Pancreas (tissue), 10 donors: ENCODE results near the gene LYAR. TPM values are rescaled to one million over a fixed set of nuclear protein-coding genes. Genes with fewer than 3 reads are reported as not detected.
"Not testable (repeated sequence)": the region's sequence is repeated elsewhere in the genome, so short reads cannot be mapped to it uniquely, and the experiment has no call there.

Experiments used
- ATAC-seq, 4 donors: fragments of 200-7000 bp; cut with Tn5 transposase; one replicate each; pipeline versions ENCODE4 v1.8.0 to v1.9.1; 2020; ENCODE audit warnings: mild to moderate bottlenecking in 4 of 4, moderate library complexity in 4 of 4
- DNase-seq, 6 donors: peaks; one replicate each; pipeline ENCODE4 v3.0.0-alpha.2; 2020
- FAIRE-seq: peaks from 2 replicates; lab custom pipeline; 2012; peaks lifted over from hg19 to GRCh38; lab: Jason Lieb, UNC
- H3K27ac ChIP-seq, 4 donors: fragments of 200-600 bp; sonication (generic); 1 replicate in 3 of 4; 2 replicates in 1 of 4; pipeline versions ENCODE4 v1.5.0 to v1.8.0; 2020
- H3K27me3 ChIP-seq, 4 donors: fragments of 200-600 bp; one replicate each; pipeline ENCODE4 v1.8.0; 2021
- H3K36me3 ChIP-seq, 3 donors: fragments of 200-600 bp; sonication (generic) in 1 of 3; one replicate each; pipeline versions ENCODE4 v1.5.0 to v1.8.0; 2020 to 2021
- H3K4me1 ChIP-seq, 3 donors: fragments of 200-600 bp; one replicate each; pipeline ENCODE4 v1.8.0; 2021
- H3K4me3 ChIP-seq, 4 donors: fragments of 200-600 bp; sonication (generic) in 2 of 4; one replicate each; pipeline versions ENCODE4 v1.5.0 to v1.8.0; 2020 to 2021
- H3K9me3 ChIP-seq, 4 donors: fragments of 200-600 bp; one replicate each; pipeline ENCODE4 v1.8.0; 2021
- CTCF ChIP-seq, 4 donors: fragments of 200-600 bp; sonication (generic) in 3 of 4; IDR thresholded peaks; one replicate each; pipeline versions ENCODE4 v1.5.0 to v1.8.0; 2021; ENCODE audit warnings: antibody characterized with exemption in 4 of 4
- WGBS, 2 donors: extraction: QIAGEN DNeasy Blood & Tissue Kit; methylation state at CpG; one replicate each; pipeline ENCODE4 v1.1.7; 2013; 5-methylcytosine and 5-hydroxymethylcytosine counted together
- intact Hi-C, 3 donors: fragments of 100-400 bp; cut with DNase I; formaldehyde crosslinking; loops; one replicate each; pipeline versions ENCODE4 v1.11.1 to v1.14.2; 2022
- polyA plus RNA-seq, 2 donors: library from polyadenylated mRNA; stranded (reverse); fragments of 200-250 nt; gene quantifications; one replicate each; pipeline ENCODE4 v1.2.3, GENCODE V29; 2013
- total RNA-seq, 6 donors: library from RNA; stranded (reverse); fragmentation: NEBNext Ultra II Directional in 4 of 6; extraction: Animal tissue kit (Norgen Biotek cat#: 25700) in 4 of 6; gene quantifications; one replicate each; pipeline versions ENCODE4 v1.2.1 to v1.2.4, GENCODE V29; 2021 to 2023
- donor health status: healthy with polysubstance abuse.
- donor health status: DM: no; HTN: no; CAD: no; lungs with moderate emphysema.
- donor health status: DM: no; HTN: no; CAD: no.
- donor health status: control.
- donor health status: control.
- donor health status: Bipolar disorder and iron deficiency.
- donor health status: DM: yes; HTN: yes; CAD: no.
- donor health status: DM: no; HTN: no; CAD: no.
- donor health status: DM: no; HTN: no; CAD: no.
- donor health status: DM: yes; HTN: yes; CAD: no.

Gene LYAR
- total and polyA plus RNA-seq, 8 donors = 1.5 to 6.6 (median 4.1) TPM

DNA sequence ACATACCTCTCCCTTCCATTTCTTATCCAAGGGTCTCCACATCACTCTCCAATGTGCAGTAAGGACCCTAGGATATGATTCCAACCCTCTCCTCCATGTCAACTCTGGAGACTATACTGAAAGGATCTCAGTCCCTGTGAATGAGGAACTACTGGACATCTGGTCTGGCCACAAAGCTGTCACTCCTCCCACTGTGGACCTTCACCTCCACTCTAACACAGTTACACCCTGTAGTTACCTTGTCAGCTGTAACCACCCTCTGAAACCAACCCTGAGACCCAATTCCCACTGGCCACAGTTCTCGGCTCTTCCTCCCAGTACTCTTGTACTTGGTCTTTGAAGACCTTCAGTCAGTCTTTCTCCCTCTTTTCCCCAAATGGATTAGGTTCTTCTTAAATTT is 44.8 kb downstream of the LYAR start:
- ATAC-seq (no peak), FAIRE-seq (no peak), DNase-seq (no peak)
- no peaks in the 10 kb centered on the region for H3K9me3 ChIP-seq
- H3K27me3 ChIP-seq = no peaks in the 10 kb centered on the region
- TF ChIP-seq CTCF (IDR thresholded peaks at IDR 0.05) = no peak
- WGBS, 2 donors = 96 to 97% methylated on average over 1 of the region's 1 CpG
- peaks cover 5 to 9% (median 6%) of the 10 kb centered on the region in 3 donors for H3K4me1 ChIP-seq
- no peak overlapping the region for H3K27ac ChIP-seq
- H3K4me3 ChIP-seq = no peak overlapping the region
- intact Hi-C loops = no loop called here
- H3K36me3 ChIP-seq = peaks cover 3 to 26% (median 6%) of the 10 kb centered on the region in 3 donors

DNA sequence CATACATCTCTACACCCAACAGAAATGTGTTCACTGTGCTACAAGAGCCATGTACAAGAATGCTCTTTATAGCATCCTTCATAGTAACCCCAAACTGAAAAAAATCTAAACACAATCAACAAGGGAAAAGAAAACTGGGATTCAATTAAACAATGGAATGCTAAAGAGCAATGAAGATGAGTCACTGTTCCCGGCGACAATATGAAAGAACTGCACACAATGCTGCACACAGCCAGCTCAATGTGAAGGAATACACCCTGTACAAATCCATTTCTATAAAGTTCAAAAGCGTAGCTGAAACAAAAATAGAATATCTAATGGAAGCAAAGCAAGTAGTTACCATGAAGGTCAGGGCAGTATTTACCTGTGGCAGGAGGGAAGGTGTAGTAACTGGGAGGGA is 50.4 kb downstream of the LYAR start:
- H3K9me3 ChIP-seq, H3K27ac ChIP-seq, H3K4me3 ChIP-seq, H3K4me1 ChIP-seq, H3K27me3 ChIP-seq, DNase-seq, ATAC-seq, intact Hi-C loops, FAIRE-seq: not testable (repeated sequence)
- H3K36me3 ChIP-seq = peaks cover 5 to 41% (median 6%) of the 10 kb centered on the region in 3 donors
- 93 to 99% methylated on average over 3 of the region's 3 CpGs for WGBS, 2 donors

GRCh38 chr4:4233610-4234009 is 56.3 kb downstream of the LYAR start:
- Histone ChIP-seq H3K27me3 (no peaks in the 10 kb centered on the region), H3K27ac (no peak overlapping the region), H3K9me3 (no peaks in the 10 kb centered on the region), H3K4me1 (no peaks in the 10 kb centered on the region), H3K36me3 (peaks cover 0 to 11% (median 3%) of the 10 kb centered on the region in 3 donors), H3K4me3 (no peak overlapping the region)
- no peak for DNase-seq
- FAIRE-seq = no peak
- WGBS, 2 donors = 93 to 98% methylated on average over 2 of the region's 2 CpGs
- intact Hi-C loops = no loop called here
- TF ChIP-seq CTCF (IDR thresholded peaks at IDR 0.05) = no peak
- no peak for ATAC-seq

GRCh38 chr4:4228356-4228668 is 61.6 kb downstream of the LYAR start:
- H3K27me3 ChIP-seq = no peaks in the 10 kb centered on the region
- FAIRE-seq (no peak), ATAC-seq (no peak), DNase-seq (no peak)
- no peak overlapping the region for H3K27ac ChIP-seq
- no peaks in the 10 kb centered on the region for H3K36me3 ChIP-seq
- no peak for TF ChIP-seq CTCF (IDR thresholded peaks at IDR 0.05)
- intact Hi-C loops = no loop called here
- no peak overlapping the region for H3K4me3 ChIP-seq
- no peaks in the 10 kb centered on the region for H3K4me1 ChIP-seq
- 54 to 74% methylated on average over 1 of the region's 1 CpG for WGBS, 2 donors
- H3K9me3 ChIP-seq = no peaks in the 10 kb centered on the region

DNA sequence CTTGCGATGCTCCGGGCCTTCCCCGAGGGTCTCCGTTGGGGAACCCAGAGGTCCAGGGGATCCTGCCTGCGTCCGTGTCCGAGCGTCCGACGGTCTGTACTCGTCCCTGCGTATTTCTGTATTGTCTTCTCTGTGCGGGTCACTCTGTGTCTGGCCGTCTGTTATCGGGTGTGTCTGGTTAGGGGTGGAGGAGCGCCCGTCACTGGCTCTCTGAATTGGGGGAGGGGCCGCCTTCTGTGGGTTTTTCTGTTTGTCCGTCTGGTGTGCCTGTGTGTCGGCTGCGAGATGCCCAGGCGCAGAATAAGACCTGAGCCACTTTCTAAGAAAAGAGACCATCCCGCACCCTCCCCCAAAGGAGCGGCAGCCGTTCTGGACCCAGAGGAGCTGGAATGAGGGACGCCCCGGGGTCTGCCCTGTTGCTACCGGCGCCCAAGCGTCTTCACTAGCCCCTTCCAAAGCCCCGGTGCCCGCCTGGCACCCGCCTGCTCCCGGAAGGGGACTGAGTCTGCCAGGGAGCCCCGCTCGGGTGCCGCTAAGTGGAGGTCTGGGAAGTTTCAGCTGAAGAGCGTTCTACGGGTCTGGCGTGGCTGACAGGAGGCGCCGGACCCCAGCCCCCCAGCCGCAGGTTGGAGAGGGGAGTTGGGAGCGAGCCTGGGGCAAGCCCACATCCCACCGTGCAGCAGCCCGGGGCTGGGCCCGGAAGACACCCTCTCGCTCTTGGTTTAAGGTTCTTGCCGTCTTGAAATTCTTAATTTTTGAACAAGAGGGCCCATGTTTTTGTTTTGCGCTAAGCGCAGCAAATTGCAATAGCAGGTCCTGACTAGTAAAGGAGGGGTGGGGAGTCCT is 62.2 kb downstream of the LYAR start:
- H3K27me3 ChIP-seq = no peaks in the 10 kb centered on the region
- no peak overlapping the region for H3K27ac ChIP-seq
- no peak for FAIRE-seq
- ATAC-seq = no peak
- TF ChIP-seq CTCF (IDR thresholded peaks at IDR 0.05) = no peak
- intact Hi-C loops = no loop called here
- H3K4me1 ChIP-seq = no peaks in the 10 kb centered on the region
- DNase-seq = peak in 1 of 6 donors; percentile 42
- no peaks in the 10 kb centered on the region for H3K9me3 ChIP-seq
- no peaks in the 10 kb centered on the region for H3K36me3 ChIP-seq
- 7 to 8% methylated on average over 43 to 51 of the region's 51 CpGs for WGBS, 2 donors
- H3K4me3 ChIP-seq = no peak overlapping the region
